Rectal smooth muscle tissue (tissue), 1 donor: Measurements from ENCODE around the gene EMX1.

Source experiments
- H3K27ac ChIP-seq: one replicate; pipeline ENCODE4 v1.7.0; 2013; ENCODE audit warnings: low read depth, low read length, inconsistent platforms
- H3K27me3 ChIP-seq: one replicate; pipeline ENCODE4 v1.7.0; 2013; ENCODE audit warnings: low read length; ENCODE audit not compliant: control insufficient read depth, insufficient read depth
- H3K36me3 ChIP-seq: one replicate; pipeline ENCODE4 v1.7.0; 2013; ENCODE audit warnings: low read length; ENCODE audit not compliant: control insufficient read depth, insufficient read depth
- H3K4me1 ChIP-seq: one replicate; pipeline ENCODE4 v1.7.0; 2013; ENCODE audit warnings: low read length; ENCODE audit not compliant: control insufficient read depth, insufficient read depth
- H3K4me3 ChIP-seq: one replicate; pipeline ENCODE4 v1.7.0; 2013; ENCODE audit warnings: low read length
- H3K9ac ChIP-seq: one replicate; pipeline ENCODE4 v1.7.0; 2013; ENCODE audit warnings: low read length

Gene EMX1

GRCh38 chr2:72942881-72943418 lies 25.6 kb downstream of the EMX1 start:
- no peak overlapping the region for H3K9ac ChIP-seq
- no peaks in the 10 kb centered on the region for H3K4me1 ChIP-seq
- no peak overlapping the region for H3K4me3 ChIP-seq
- H3K27me3 ChIP-seq, result no peaks in the 10 kb centered on the region
- no peaks in the 10 kb centered on the region for H3K36me3 ChIP-seq
- no peak overlapping the region for H3K27ac ChIP-seq

- H3K4me1 ChIP-seq, result no peaks in the 10 kb centered on the region
- H3K27me3 ChIP-seq, result no peaks in the 10 kb centered on the region
- no peak overlapping the region for H3K4me3 ChIP-seq
- H3K36me3 ChIP-seq, result no peaks in the 10 kb centered on the region
- no peak overlapping the region for H3K27ac ChIP-seq
- H3K9ac ChIP-seq, result no peak overlapping the region
Measured at GRCh38 chr2:72943540-72944395, 26.4 kb downstream of the EMX1 start.

GRCh38 chr2:72944804-72945449 lies 27.6 kb downstream of the EMX1 start:
- no peaks in the 10 kb centered on the region for H3K36me3 ChIP-seq
- no peaks in the 10 kb centered on the region for H3K4me1 ChIP-seq
- H3K27me3 ChIP-seq, result no peaks in the 10 kb centered on the region
- no peak overlapping the region for H3K4me3 ChIP-seq
- H3K27ac ChIP-seq, result no peak overlapping the region
- no peak overlapping the region for H3K9ac ChIP-seq

- Histone ChIP-seq H3K4me1 (no peaks in the 10 kb centered on the region), H3K4me3 (no peak overlapping the region), H3K9ac (no peak overlapping the region), H3K27me3 (no peaks in the 10 kb centered on the region), H3K36me3 (no peaks in the 10 kb centered on the region), H3K27ac (no peak overlapping the region)
Measured at GRCh38 chr2:72945450-72946019, 28.2 kb downstream of the EMX1 start.

GRCh38 chr2:72946466-72946865 lies 29.1 kb downstream of the EMX1 start:
- Histone ChIP-seq H3K36me3 (no peaks in the 10 kb centered on the region), H3K27me3 (no peaks in the 10 kb centered on the region), H3K9ac (no peak overlapping the region), H3K27ac (no peak overlapping the region), H3K4me1 (no peaks in the 10 kb centered on the region), H3K4me3 (no peak overlapping the region)

- Histone ChIP-seq H3K27me3 (no peaks in the 10 kb centered on the region), H3K36me3 (no peaks in the 10 kb centered on the region), H3K4me3 (no peak overlapping the region), H3K9ac (no peak overlapping the region), H3K27ac (no peak overlapping the region), H3K4me1 (no peaks in the 10 kb centered on the region)
Measured at GRCh38 chr2:72947952-72948830, 30.9 kb downstream of the EMX1 start.

GRCh38 chr2:72949045-72949444 lies 31.7 kb downstream of the EMX1 start:
- Histone ChIP-seq H3K36me3 (no peaks in the 10 kb centered on the region), H3K4me3 (no peak overlapping the region), H3K27me3 (no peaks in the 10 kb centered on the region), H3K4me1 (no peaks in the 10 kb centered on the region), H3K9ac (no peak overlapping the region), H3K27ac (no peak overlapping the region)

GRCh38 chr2:72949642-72950041 lies 32.3 kb downstream of the EMX1 start:
- Histone ChIP-seq H3K4me1 (no peaks in the 10 kb centered on the region), H3K36me3 (no peaks in the 10 kb centered on the region), H3K27ac (no peak overlapping the region), H3K9ac (no peak overlapping the region), H3K4me3 (no peak overlapping the region), H3K27me3 (no peaks in the 10 kb centered on the region)

GRCh38 chr2:72950558-72951255 lies 33.4 kb downstream of the EMX1 start:
- Histone ChIP-seq H3K36me3 (no peaks in the 10 kb centered on the region), H3K27me3 (no peaks in the 10 kb centered on the region), H3K27ac (no peak overlapping the region), H3K4me3 (no peak overlapping the region), H3K4me1 (no peaks in the 10 kb centered on the region), H3K9ac (no peak overlapping the region)

GRCh38 chr2:72951303-72952095 lies 34.2 kb downstream of the EMX1 start:
- Histone ChIP-seq H3K36me3 (no peaks in the 10 kb centered on the region), H3K27ac (no peak overlapping the region), H3K27me3 (no peaks in the 10 kb centered on the region), H3K4me3 (no peak overlapping the region), H3K9ac (no peak overlapping the region), H3K4me1 (no peaks in the 10 kb centered on the region)
